Breast epithelium (tissue), 4 donors: Measurements from ENCODE around the gene AMZ2. TPM values are rescaled to one million over a fixed set of nuclear protein-coding genes. Genes with fewer than 3 reads are reported as not detected.

ENCODE experiments used
- DNase-seq, 2 donors: peaks; one replicate each; pipeline ENCODE4 v3.0.0-alpha.2; 2019; ENCODE audit warnings: low spot score in 2 of 2
- H3K27ac ChIP-seq, 2 donors: fragments of 200-600 bp; sonication (generic) in 1 of 2; one replicate each; pipeline ENCODE4 v1.5.1; 2016 to 2019; ENCODE audit warnings: mild to moderate bottlenecking in 1 of 2
- H3K27me3 ChIP-seq, 2 donors: fragments of 200-600 bp; sonication (generic) in 1 of 2; one replicate each; pipeline versions ENCODE4 v1.5.1 to v1.6.0; 2017 to 2019; ENCODE audit warnings: control low read depth in 1 of 2, mild to moderate bottlenecking in 1 of 2
- H3K36me3 ChIP-seq: fragments of 200-600 bp; one replicate; pipeline ENCODE4 v1.5.1; 2019
- H3K4me1 ChIP-seq, 2 donors: fragments of 200-600 bp; sonication (generic); one replicate each; pipeline ENCODE4 v1.5.1; 2016 to 2019; ENCODE audit warnings: control low read depth in 1 of 2
- H3K4me3 ChIP-seq, 3 donors: fragments of 200-600 bp; sonication (generic); 1 replicate in 2 of 3; 2 replicates in 1 of 3; pipeline ENCODE4 v1.5.1; 2016 to 2019; ENCODE audit warnings: mild to moderate bottlenecking in 3 of 3, moderate library complexity in 2 of 3
- H3K9me3 ChIP-seq, 2 donors: fragments of 200-600 bp; sonication (generic) in 1 of 2; one replicate each; pipeline ENCODE4 v1.5.1; 2016 to 2019; ENCODE audit warnings: control low read depth in 1 of 2
- CTCF ChIP-seq, 3 donors: fragments of 450-650 bp; IDR thresholded peaks; one replicate each; pipeline ENCODE4 v1.5.1; 2016 to 2017; ENCODE audit warnings: antibody characterized with exemption in 3 of 3, mild to moderate bottlenecking in 3 of 3, moderate library complexity in 3 of 3
- POLR2A ChIP-seq: fragments of 450-650 bp; IDR thresholded peaks from one replicate; pipeline ENCODE4 v1.6.1; 2016; ENCODE audit warnings: antibody characterized with exemption, mild to moderate bottlenecking, moderate library complexity
- POLR2AphosphoS5 ChIP-seq, 3 donors: sonication (generic); formaldehyde crosslinking; IDR thresholded peaks; one replicate each; pipeline ENCODE4 v1.6.1; 2017; ENCODE audit warnings: antibody characterized with exemption in 3 of 3
- intact Hi-C: fragments of 100-400 bp; cut with DNase I; formaldehyde crosslinking; loops from one replicate; pipeline ENCODE4 v1.15.1; 2023; ENCODE audit warnings: low total_unique reads
- total RNA-seq, 3 donors: library from RNA; depleted of rRNA; stranded (reverse); fragments of >200 nt; gene quantifications; one replicate each; pipeline ENCODE4 v1.1.0, GENCODE V29; 2016

The AMZ2 gene
- total RNA-seq, 3 donors from 2014 or later, result 36.7 to 94.9 (median 48.3) TPM

DNA sequence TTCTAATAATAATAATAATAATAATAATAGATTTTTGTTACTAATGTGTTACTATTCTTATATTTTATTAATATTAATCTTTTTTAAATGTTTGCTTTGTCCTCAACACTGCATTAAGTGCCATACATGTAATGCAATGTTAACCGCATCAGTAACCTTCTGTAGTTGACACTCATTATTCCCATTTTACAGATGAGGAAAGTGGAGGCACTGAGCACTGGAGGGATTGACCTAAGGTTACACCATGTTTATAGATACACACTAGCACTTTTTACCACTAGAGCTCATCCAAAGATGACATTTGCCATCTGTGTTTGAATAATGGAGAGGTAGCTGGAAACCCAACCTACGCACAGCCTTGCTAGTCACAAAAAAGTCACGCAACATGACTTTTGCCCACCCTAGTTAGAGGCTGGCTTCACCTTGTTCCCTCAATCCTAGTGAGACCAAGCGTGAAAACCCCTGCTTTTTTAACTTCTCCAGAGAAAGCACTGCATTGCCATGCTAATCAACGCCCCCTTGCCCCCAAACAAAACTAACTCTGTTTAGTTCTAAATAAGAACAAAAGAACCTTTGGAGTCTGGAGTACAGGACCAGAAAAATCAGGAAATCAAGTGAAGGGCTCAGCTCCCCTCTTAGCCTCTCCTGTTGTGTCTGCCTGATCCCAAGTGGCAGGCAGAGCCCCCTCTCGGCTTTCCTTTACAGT is 45.8 kb downstream of the AMZ2 start:
- TF ChIP-seq CTCF (IDR thresholded peaks at IDR 0.05) (no peak), POLR2AphosphoS5 (IDR thresholded peaks at IDR 0.05) (no peak)
- Histone ChIP-seq H3K36me3 (no peaks in the 10 kb centered on the region), H3K27ac (no peak overlapping the region), H3K27me3 (peaks cover 0 to 26% of the 10 kb centered on the region in 2 donors), H3K9me3 (no peaks in the 10 kb centered on the region), H3K4me3 (no peak overlapping the region), H3K4me1 (peaks cover 0 to 5% of the 10 kb centered on the region in 2 donors)
- intact Hi-C loops, result no loop called here
- DNase-seq, result no peak

GRCh38 chr17:68294196-68294555 is 46.3 kb downstream of the AMZ2 start:
- Histone ChIP-seq H3K27me3 (peaks cover 0 to 26% of the 10 kb centered on the region in 2 donors), H3K27ac (no peak overlapping the region), H3K9me3 (no peaks in the 10 kb centered on the region), H3K4me1 (peaks cover 0 to 5% of the 10 kb centered on the region in 2 donors), H3K36me3 (no peaks in the 10 kb centered on the region), H3K4me3 (no peak overlapping the region)
- no peak for TF ChIP-seq CTCF (IDR thresholded peaks at IDR 0.05)
- TF ChIP-seq POLR2AphosphoS5 (IDR thresholded peaks at IDR 0.05), result no peak
- TF ChIP-seq POLR2A, result no peak
- DNase-seq, result no peak
- intact Hi-C loops, result no loop called here

- no peak for DNase-seq
- peaks cover 0 to 26% of the 10 kb centered on the region in 2 donors for H3K27me3 ChIP-seq
- intact Hi-C loops, result no loop called here
These were observed 46.8 kb downstream of the AMZ2 start for GRCh38 chr17:68294617-68295016.

GRCh38 chr17:68295086-68295485 is 47.2 kb downstream of the AMZ2 start:
- H3K27me3 ChIP-seq, result peaks cover 0 to 26% of the 10 kb centered on the region in 2 donors
- TF ChIP-seq POLR2AphosphoS5 (IDR thresholded peaks at IDR 0.05) (no peak), POLR2A (no peak), CTCF (IDR thresholded peaks at IDR 0.05) (no peak)
- no peak overlapping the region for H3K27ac ChIP-seq
- DNase-seq, result no peak
- peaks cover 0 to 5% of the 10 kb centered on the region in 2 donors for H3K4me1 ChIP-seq
- intact Hi-C loops, result no loop called here
- no peak overlapping the region for H3K4me3 ChIP-seq
- no peaks in the 10 kb centered on the region for H3K36me3 ChIP-seq
- no peaks in the 10 kb centered on the region for H3K9me3 ChIP-seq

More at GRCh38 chr17:68294617-68295016, 46.8 kb downstream of the AMZ2 start:
- Histone ChIP-seq H3K4me3 (no peak overlapping the region), H3K36me3 (no peaks in the 10 kb centered on the region), H3K9me3 (no peaks in the 10 kb centered on the region), H3K27ac (peak overlapping the region in 1 of 2 donors; percentile 12), H3K4me1 (peaks cover 0 to 5% of the 10 kb centered on the region in 2 donors)
- TF ChIP-seq CTCF (IDR thresholded peaks at IDR 0.05) (no peak), POLR2A (no peak)

DNA sequence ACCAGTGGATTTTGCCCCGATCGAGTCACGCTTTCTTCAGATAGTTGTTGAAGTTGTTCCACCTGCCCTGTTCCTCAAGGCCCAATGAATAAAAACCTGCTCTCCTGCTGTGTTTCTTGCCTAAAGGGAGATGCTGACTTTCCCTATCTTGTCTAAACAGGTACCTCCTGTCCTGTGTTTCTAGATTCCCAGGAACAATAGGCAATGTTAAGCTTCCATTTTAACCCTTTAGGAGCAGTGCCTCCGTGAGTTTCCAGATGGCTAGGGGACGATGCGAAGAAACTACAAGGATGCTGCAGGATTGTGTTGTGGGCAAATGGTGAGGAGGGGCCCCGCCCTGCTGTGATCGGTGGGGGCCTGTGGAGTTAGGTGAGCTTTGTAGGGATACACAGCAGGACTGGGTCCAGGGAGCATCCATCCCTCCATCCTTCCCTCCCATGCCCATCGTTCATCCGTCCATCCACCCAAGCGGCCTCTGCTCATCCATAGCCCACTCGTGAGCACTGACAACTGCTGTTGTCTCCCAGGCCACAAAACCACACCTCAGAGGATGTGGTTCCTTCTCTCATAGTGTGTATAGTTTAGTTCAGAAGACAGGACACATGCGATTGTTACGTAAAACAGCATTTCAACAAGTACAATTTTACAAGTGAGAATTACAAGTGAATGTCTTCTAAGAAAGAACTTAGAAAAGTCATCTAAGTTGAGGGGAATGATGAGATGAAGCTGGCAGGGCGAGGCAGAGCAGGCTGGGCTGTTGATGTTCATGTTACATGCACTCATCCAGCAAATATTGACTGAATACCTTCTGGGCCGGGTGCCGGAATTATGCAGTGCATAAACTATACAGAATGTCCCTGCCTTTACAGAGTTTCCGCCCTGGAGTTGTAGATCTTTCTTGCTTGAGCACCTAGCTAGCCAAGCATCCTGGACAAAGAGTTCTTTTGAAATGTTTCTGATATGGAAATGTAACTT is 48.7 kb downstream of the AMZ2 start:
- Histone ChIP-seq H3K27ac (peak overlapping the region; percentile 77 to 84), H3K9me3 (no peaks in the 10 kb centered on the region), H3K4me1 (peaks cover 0 to 5% of the 10 kb centered on the region in 2 donors), H3K4me3 (no peak overlapping the region), H3K27me3 (peaks cover 0 to 26% of the 10 kb centered on the region in 2 donors), H3K36me3 (no peaks in the 10 kb centered on the region)
- TF ChIP-seq POLR2A (no peak), POLR2AphosphoS5 (IDR thresholded peaks at IDR 0.05) (no peak), CTCF (IDR thresholded peaks at IDR 0.05) (no peak)
- intact Hi-C loops, result no loop called here
- peak; percentile 69 to 83 for DNase-seq
